ENCODE results near the gene KBTBD7. TPM values are rescaled to one million over a fixed set of nuclear protein-coding genes. Genes with fewer than 3 reads are reported as not detected.
"Not testable (repeated sequence)": the region's sequence is repeated elsewhere in the genome, so short reads cannot be mapped to it uniquely, and the experiment has no call there.

KBTBD7 gene
- total and polyA plus RNA-seq, 4 experiments from 2014 or later = 4.9 to 11.8 (median 9.4) TPM

DNA sequence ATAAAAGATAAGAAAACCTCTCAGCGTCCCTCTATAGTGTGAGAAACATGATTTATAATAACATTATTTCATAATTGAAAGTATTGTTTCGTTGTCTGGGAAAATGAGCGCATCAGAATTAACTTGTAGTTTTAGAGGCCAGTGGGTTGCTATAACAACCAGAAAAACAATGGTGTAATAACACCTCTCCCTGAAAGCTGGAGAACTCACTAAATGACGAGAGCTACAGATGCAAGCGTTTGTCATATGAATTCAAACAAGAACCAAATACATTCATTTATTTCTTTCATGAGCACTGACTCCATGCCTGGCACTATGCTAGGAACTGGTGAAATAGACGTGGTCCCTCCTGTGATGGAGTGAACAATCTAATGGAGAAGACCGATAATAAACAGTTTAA is 16.3 kb downstream of the KBTBD7 start:
- Mint-ChIP-seq H3K36me3 (peaks cover 8 to 22% of the 10 kb centered on the region in 2 donors), H3K27ac (no peak overlapping the region), H3K27me3 (peaks cover 0 to 1% of the 10 kb centered on the region in 2 donors), H3K9me3 (peaks cover 0 to 26% (median 23%) of the 10 kb centered on the region in 8 donors), H3K4me3 (no peak overlapping the region), H3K4me1 (no peaks in the 10 kb centered on the region)
- intact Hi-C loops (cut with micrococcal nuclease) = no loop called here
- CTCF ChIA-PET (ENCODE audit: partially characterized antibody) = no interaction called here
- no peak for DNase-seq
- H3K36me3 ChIP-seq (ENCODE audit: insufficient read depth, low read length) = no peaks in the 10 kb centered on the region
- POLR2A ChIA-PET (ENCODE audit: partially characterized antibody) = no interaction called here
- peaks cover 0 to 6% of the 10 kb centered on the region in 2 donors for H3K9me3 ChIP-seq (ENCODE audit: control insufficient read depth in 1 of 2, low read length in 2 of 2)
- no peaks in the 10 kb centered on the region for H3K4me1 ChIP-seq (ENCODE audit: insufficient read depth, low read length)
- no peaks in the 10 kb centered on the region for H3K27me3 ChIP-seq (ENCODE audit: insufficient read depth, low read length)
- no peak overlapping the region for H3K4me3 ChIP-seq (ENCODE audit: low read length in 2 of 2)
- no peak overlapping the region for H3K27ac ChIP-seq (ENCODE audit: low read depth, low read length)

DNA sequence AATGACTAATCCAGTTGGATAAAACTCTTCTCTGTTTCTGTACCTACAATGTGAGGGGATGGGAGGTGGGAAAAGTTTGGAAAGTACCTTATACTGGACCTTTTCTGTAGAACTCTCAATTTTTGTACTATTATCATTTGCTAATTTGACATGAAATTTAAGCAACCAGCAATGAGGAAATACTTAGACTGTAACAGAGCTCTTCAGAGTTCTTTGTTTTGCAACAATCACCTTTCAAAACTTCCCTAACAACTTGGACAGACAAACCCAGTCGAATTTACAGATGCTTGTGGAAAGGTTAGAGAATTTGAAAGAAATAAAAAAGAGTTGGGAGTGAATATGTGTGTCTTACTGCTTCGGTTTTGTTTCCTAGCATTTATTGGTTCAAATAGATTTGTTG is 16.8 kb downstream of the KBTBD7 start:
- H3K4me3 ChIP-seq (ENCODE audit: low read length in 2 of 2) = no peak overlapping the region
- CTCF ChIA-PET (ENCODE audit: partially characterized antibody) = no interaction called here
- H3K36me3 ChIP-seq (ENCODE audit: insufficient read depth, low read length) = no peaks in the 10 kb centered on the region
- peaks cover 8 to 26% of the 10 kb centered on the region in 2 donors for H3K36me3 Mint-ChIP-seq
- H3K27me3 Mint-ChIP-seq = peaks cover 0 to 1% of the 10 kb centered on the region in 2 donors
- no peak overlapping the region for H3K27ac Mint-ChIP-seq
- H3K4me1 ChIP-seq (ENCODE audit: insufficient read depth, low read length) = no peaks in the 10 kb centered on the region
- no peaks in the 10 kb centered on the region for H3K4me1 Mint-ChIP-seq
- POLR2A ChIA-PET (ENCODE audit: partially characterized antibody) = no interaction called here
- H3K4me3 Mint-ChIP-seq = no peak overlapping the region
- H3K9me3 ChIP-seq (ENCODE audit: control insufficient read depth in 1 of 2, low read length in 2 of 2) = peaks cover 0 to 6% of the 10 kb centered on the region in 2 donors
- no peak overlapping the region for H3K27ac ChIP-seq (ENCODE audit: low read depth, low read length)
- no peaks in the 10 kb centered on the region for H3K27me3 ChIP-seq (ENCODE audit: insufficient read depth, low read length)
- H3K9me3 Mint-ChIP-seq = peaks cover 0 to 26% (median 23%) of the 10 kb centered on the region in 8 donors
- intact Hi-C loops (cut with micrococcal nuclease) = no loop called here
- DNase-seq = no peak

DNA sequence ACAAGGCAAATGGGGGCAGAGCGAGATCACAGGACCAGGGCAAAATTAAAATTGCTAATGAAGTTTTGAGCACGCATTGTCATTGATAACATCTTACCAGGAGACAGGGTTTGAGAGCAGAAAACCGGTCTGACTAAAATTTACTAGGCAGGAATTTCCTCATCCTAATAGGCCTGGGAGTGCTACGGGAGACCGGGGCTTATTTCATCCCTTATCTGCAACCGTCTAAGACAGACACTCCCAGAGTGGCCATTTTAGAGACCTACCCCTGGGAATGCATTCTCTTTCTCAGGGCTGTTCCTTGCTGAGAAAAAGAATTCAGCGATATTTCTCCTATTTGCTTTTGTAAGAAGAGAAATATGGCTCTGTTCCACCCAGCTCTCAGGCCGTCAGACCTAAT is 18.8 kb downstream of the KBTBD7 start:
- DNase-seq; H3K36me3 ChIP-seq (ENCODE audit: insufficient read depth, low read length); H3K27me3 ChIP-seq (ENCODE audit: insufficient read depth, low read length); intact Hi-C loops (cut with micrococcal nuclease); H3K4me3 Mint-ChIP-seq; H3K27me3 Mint-ChIP-seq; H3K4me1 Mint-ChIP-seq; H3K27ac ChIP-seq (ENCODE audit: low read depth, low read length); H3K4me1 ChIP-seq (ENCODE audit: insufficient read depth, low read length); H3K27ac Mint-ChIP-seq; H3K4me3 ChIP-seq (ENCODE audit: low read length in 2 of 2); H3K9me3 ChIP-seq (ENCODE audit: control insufficient read depth in 1 of 2, low read length in 2 of 2); CTCF ChIA-PET (ENCODE audit: partially characterized antibody): not testable (repeated sequence)
- Mint-ChIP-seq H3K9me3 (peaks cover 0 to 26% (median 23%) of the 10 kb centered on the region in 8 donors), H3K36me3 (peaks cover 8 to 27% of the 10 kb centered on the region in 2 donors)
- POLR2A ChIA-PET (ENCODE audit: partially characterized antibody) = interaction anchor here (1.2 kb wide), 1 partner anchor 43 kb away, joined by 3 read pairs; the partner anchor contains the start of gene KBTBD6

DNA sequence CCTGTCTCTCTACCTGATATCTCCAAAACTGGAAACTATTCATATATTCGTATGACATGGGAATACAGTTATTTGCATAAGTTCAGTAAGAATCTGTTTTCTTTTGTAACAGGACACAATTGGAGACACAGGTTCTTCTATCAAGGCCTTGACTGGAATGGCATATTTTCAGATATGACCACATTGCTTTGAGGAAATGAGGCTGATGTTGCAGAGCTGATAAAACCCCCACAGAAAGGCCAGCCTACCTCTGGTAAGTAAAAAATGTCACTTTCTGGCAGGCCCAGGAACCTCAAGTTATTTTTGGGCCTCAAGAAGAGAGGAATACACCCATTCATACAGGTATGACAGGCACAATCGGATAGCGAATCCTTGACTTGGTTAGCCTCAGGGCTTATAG is 32.2 kb downstream of the KBTBD7 start:
- ChIA-PET POLR2A (ENCODE audit: partially characterized antibody) (no interaction called here), CTCF (ENCODE audit: partially characterized antibody) (no interaction called here)
- H3K4me3 ChIP-seq (ENCODE audit: low read length in 2 of 2) = no peak overlapping the region
- no peaks in the 10 kb centered on the region for H3K27me3 ChIP-seq (ENCODE audit: insufficient read depth, low read length)
- H3K4me3 Mint-ChIP-seq = no peak overlapping the region
- H3K27ac ChIP-seq (ENCODE audit: low read depth, low read length) = no peak overlapping the region
- no peaks in the 10 kb centered on the region for H3K27me3 Mint-ChIP-seq
- H3K36me3 Mint-ChIP-seq = peaks cover 0 to 11% of the 10 kb centered on the region in 2 donors
- peaks cover 0 to 1% (median 0%) of the 10 kb centered on the region in 8 donors for H3K9me3 Mint-ChIP-seq
- no peak for DNase-seq
- no peaks in the 10 kb centered on the region for H3K4me1 ChIP-seq (ENCODE audit: insufficient read depth, low read length)
- intact Hi-C loops (cut with micrococcal nuclease) = no loop called here
- no peak overlapping the region for H3K27ac Mint-ChIP-seq
- no peaks in the 10 kb centered on the region for H3K9me3 ChIP-seq (ENCODE audit: control insufficient read depth in 1 of 2, low read length in 2 of 2)
- H3K4me1 Mint-ChIP-seq = peaks cover 0 to 2% (median under 1%) of the 10 kb centered on the region in 4 donors
- no peaks in the 10 kb centered on the region for H3K36me3 ChIP-seq (ENCODE audit: insufficient read depth, low read length)

DNA sequence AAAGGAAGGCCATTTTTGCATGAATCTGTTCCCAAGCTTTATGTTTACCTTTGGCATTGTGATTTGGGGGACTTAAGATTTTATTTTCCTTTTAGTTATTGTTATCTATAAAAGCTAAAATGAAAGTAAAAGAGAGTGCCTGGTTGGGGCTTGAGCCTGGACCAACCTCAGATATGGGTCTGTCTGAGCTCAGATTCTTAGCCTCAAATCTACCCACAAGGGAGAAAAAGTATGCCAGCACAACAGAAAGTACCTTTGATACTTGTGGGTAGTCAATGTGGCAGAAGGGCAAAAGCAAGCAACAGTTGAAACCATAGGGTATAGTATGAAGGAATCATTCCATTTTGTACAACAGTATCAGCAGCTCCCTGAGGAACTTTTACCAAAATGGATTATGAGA is 35.2 kb downstream of the KBTBD7 start:
- Histone ChIP-seq H3K4me3 (ENCODE audit: low read length in 2 of 2) (no peak overlapping the region), H3K4me1 (ENCODE audit: insufficient read depth, low read length) (no peaks in the 10 kb centered on the region), H3K9me3 (ENCODE audit: control insufficient read depth in 1 of 2, low read length in 2 of 2) (no peaks in the 10 kb centered on the region), H3K27ac (ENCODE audit: low read depth, low read length) (no peak overlapping the region), H3K27me3 (ENCODE audit: insufficient read depth, low read length) (no peaks in the 10 kb centered on the region), H3K36me3 (ENCODE audit: insufficient read depth, low read length) (no peaks in the 10 kb centered on the region)
- peaks cover 0 to 2% (median 0%) of the 10 kb centered on the region in 4 donors for H3K4me1 Mint-ChIP-seq
- ChIA-PET POLR2A (ENCODE audit: partially characterized antibody) (no interaction called here), CTCF (ENCODE audit: partially characterized antibody) (no interaction called here)
- no peak for DNase-seq
- H3K4me3 Mint-ChIP-seq = no peak overlapping the region
- peaks cover 0 to 11% of the 10 kb centered on the region in 2 donors for H3K36me3 Mint-ChIP-seq
- peaks cover 0 to 1% (median 0%) of the 10 kb centered on the region in 8 donors for H3K9me3 Mint-ChIP-seq
- intact Hi-C loops (cut with micrococcal nuclease) = no loop called here
- H3K27ac Mint-ChIP-seq = peak overlapping the region in 2 of 7 donors; percentile 19 to 84
- no peaks in the 10 kb centered on the region for H3K27me3 Mint-ChIP-seq

DNA sequence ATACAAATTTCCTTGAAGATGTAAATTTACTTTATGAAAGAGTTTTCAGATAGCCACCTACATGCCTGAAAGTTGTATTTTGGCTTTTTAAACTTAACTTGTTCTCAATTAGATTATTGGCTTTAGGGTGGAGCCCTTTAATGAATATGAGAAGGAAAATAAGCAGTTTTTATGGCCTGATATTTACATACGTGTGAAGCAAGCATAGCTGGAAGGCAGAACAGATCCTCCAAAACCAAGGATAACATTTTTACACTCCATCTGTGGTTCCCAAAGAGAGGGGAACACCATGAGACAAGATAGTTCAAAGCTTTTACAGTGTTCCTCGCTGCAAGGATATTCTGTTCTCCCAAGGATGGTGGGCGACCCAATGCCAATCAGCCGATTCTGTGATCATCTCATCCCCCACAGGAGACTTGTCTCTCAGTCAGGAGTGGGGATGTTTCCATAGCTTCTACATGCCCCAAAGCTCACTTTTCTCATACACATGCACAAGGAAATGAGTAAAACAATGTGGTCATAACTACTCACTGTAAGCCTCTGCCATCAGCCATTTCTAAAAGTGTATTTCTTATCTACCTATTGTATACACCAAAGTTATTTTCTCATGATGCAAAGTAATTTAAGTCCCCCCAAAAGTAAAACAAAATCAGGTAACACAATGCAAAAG is 37.2 kb downstream of the KBTBD7 start:
- Mint-ChIP-seq H3K27ac (no peak overlapping the region), H3K27me3 (no peaks in the 10 kb centered on the region), H3K4me3 (no peak overlapping the region), H3K36me3 (peaks cover 4 to 11% of the 10 kb centered on the region in 2 donors), H3K9me3 (peaks cover 0 to 13% (median 5%) of the 10 kb centered on the region in 8 donors), H3K4me1 (peaks cover 0 to 2% (median 0%) of the 10 kb centered on the region in 4 donors)
- ChIA-PET CTCF (ENCODE audit: partially characterized antibody) (no interaction called here), POLR2A (ENCODE audit: partially characterized antibody) (no interaction called here)
- no peak overlapping the region for H3K4me3 ChIP-seq (ENCODE audit: low read length in 2 of 2)
- H3K27me3 ChIP-seq (ENCODE audit: insufficient read depth, low read length) = no peaks in the 10 kb centered on the region
- no peak for DNase-seq
- no peaks in the 10 kb centered on the region for H3K36me3 ChIP-seq (ENCODE audit: insufficient read depth, low read length)
- H3K4me1 ChIP-seq (ENCODE audit: insufficient read depth, low read length) = no peaks in the 10 kb centered on the region
- peaks cover 0 to 2% of the 10 kb centered on the region in 2 donors for H3K9me3 ChIP-seq (ENCODE audit: control insufficient read depth in 1 of 2, low read length in 2 of 2)
- no peak overlapping the region for H3K27ac ChIP-seq (ENCODE audit: low read depth, low read length)
- intact Hi-C loops (cut with micrococcal nuclease) = no loop called here

DNA sequence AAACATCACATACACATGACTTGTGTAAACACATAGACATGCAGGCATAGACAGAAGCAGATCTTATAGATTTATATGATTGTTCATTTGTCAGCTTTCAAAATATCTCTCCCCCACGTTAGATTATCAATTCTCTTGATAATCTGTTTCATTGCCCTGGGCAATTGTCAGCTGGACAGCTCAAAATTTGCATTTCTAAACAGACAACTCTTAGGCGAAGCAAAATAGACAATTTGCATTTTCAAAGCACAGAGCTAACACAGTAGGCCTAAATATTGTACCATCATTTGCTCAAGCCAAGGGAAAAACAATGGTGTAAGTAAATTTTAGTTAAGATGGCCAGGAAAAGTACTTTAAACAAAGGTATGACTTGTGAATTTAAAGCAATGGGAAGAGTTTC is 37.7 kb downstream of the KBTBD7 start:
- Mint-ChIP-seq H3K4me3 (no peak overlapping the region), H3K27ac (no peak overlapping the region), H3K9me3 (peaks cover 2 to 19% (median 11%) of the 10 kb centered on the region in 8 donors), H3K36me3 (peaks cover 10 to 15% of the 10 kb centered on the region in 2 donors), H3K27me3 (no peaks in the 10 kb centered on the region), H3K4me1 (peaks cover 0 to 2% (median 0%) of the 10 kb centered on the region in 4 donors)
- intact Hi-C loops (cut with micrococcal nuclease) = no loop called here
- Histone ChIP-seq H3K4me1 (ENCODE audit: insufficient read depth, low read length) (no peaks in the 10 kb centered on the region), H3K4me3 (ENCODE audit: low read length in 2 of 2) (no peak overlapping the region), H3K27ac (ENCODE audit: low read depth, low read length) (no peak overlapping the region), H3K36me3 (ENCODE audit: insufficient read depth, low read length) (no peaks in the 10 kb centered on the region), H3K9me3 (ENCODE audit: control insufficient read depth in 1 of 2, low read length in 2 of 2) (peaks cover 0 to 7% of the 10 kb centered on the region in 2 donors), H3K27me3 (ENCODE audit: insufficient read depth, low read length) (no peaks in the 10 kb centered on the region)
- no peak for DNase-seq
- ChIA-PET POLR2A (ENCODE audit: partially characterized antibody) (no interaction called here), CTCF (ENCODE audit: partially characterized antibody) (interaction anchor here (1.4 kb wide), 1 partner anchor 13 kb away, joined by 3 read pairs; no protein-coding TSS in a partner anchor)
